NCI-H128 (cell line): ENCODE measurements around the gene FAM20C.
"Not testable (repeated sequence)": the region's sequence is repeated elsewhere in the genome, so short reads cannot be mapped to it uniquely, and the experiment has no call there.

Source experiments
- DNase-seq: peaks from one replicate; lab custom pipeline; 2025; ENCODE audit not compliant: unreplicated experiment; lab: John Stamatoyannopoulos, UW

The FAM20C gene

GRCh38 chr7:289209-289755 is 96.9 kb downstream of the FAM20C start:
- DNase-seq, result no peak

- no peak for DNase-seq
These were observed 97.6 kb downstream of the FAM20C start, which contains the start of gene FOXL3 for GRCh38 chr7:289756-290553. Gene FOXL3 (plus strand): TSS chr7:290170. CDS start chr7:290170, 0 bp downstream.

DNA sequence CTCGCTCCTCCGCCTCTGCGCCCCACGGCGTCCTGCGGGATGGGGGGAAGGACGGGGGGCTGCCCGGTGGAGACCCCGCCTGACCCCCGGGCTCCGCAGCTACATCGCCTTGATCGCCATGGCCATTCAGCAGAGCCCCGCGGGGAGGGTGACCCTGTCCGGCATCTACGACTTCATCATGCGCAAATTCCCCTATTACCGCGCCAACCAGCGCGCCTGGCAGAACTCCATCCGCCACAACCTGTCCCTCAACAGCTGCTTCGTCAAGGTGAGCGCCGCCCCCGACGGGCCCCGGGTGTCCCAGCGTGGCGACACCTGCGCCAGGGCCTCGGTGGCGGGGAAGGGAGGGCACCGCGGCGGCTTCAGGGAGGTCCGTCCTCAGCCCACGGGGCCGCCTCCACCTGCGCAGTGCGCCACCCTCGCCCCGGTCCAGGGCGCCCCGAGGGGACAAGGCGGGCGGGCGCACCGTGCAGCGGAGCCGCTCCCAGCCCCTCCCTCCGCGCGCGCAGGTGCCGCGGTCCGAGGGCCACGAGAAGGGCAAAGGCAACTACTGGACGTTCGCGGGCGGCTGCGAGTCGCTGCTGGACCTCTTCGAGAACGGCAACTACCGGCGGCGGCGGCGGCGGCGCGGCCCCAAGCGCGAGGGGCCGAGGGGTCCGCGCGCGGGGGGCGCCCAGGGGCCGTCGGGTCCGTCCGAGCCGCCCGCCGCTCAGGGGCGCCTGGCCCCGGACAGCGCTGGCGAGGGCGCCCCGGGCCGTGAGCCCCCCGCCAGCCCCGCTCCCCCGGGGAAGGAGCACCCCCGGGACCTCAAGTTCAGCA is 98.4 kb downstream of the FAM20C start:
- DNase-seq, result no peak

- no peak for DNase-seq
These were observed 99.2 kb downstream of the FAM20C start for GRCh38 chr7:291373-292092.

GRCh38 chr7:292226-292625 is 99.9 kb downstream of the FAM20C start:
- DNase-seq, result no peak

GRCh38 chr7:292826-293225 is 100.5 kb downstream of the FAM20C start:
- no peak for DNase-seq

DNA sequence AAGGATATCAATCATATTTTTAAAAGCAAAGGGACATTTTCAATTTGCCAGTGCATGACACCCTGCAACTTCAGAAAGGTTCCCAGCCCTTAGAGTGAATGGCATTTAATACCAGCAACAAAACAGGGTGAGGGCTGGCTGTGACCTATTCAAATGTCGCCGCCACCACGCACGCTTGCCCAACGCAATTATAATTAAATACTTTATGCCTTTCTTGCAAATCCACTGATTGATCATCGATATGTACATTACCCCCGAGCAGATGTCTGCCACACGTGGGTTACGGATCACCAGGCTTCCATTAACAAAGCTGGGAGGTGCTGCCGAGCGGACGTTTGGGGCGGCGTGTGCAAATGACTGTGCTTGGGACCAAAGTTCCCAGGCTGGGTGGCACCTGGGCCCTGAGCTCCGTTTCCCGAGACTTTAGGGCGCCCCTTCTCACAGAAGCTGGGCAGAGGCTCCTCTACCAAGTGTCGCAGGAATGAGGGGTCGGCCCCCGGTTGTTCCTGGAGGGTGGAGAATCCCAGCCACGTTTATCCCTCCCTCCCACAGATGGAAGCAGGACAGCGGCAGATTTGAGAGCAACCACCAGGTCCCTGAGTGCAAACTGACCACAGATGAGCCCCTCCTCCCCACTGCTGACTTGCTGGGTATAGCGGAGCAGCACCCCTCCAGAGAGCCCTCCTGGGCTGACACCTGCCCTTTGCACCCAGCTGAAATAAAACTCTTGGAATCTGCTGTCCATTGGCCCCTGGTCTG is 101.5 kb downstream of the FAM20C start:
- DNase-seq, result no peak

- no peak for DNase-seq
These were observed 102.2 kb downstream of the FAM20C start for GRCh38 chr7:294440-295154.

- no peak for DNase-seq
These were observed 103.1 kb downstream of the FAM20C start for GRCh38 chr7:295155-296154.

DNA sequence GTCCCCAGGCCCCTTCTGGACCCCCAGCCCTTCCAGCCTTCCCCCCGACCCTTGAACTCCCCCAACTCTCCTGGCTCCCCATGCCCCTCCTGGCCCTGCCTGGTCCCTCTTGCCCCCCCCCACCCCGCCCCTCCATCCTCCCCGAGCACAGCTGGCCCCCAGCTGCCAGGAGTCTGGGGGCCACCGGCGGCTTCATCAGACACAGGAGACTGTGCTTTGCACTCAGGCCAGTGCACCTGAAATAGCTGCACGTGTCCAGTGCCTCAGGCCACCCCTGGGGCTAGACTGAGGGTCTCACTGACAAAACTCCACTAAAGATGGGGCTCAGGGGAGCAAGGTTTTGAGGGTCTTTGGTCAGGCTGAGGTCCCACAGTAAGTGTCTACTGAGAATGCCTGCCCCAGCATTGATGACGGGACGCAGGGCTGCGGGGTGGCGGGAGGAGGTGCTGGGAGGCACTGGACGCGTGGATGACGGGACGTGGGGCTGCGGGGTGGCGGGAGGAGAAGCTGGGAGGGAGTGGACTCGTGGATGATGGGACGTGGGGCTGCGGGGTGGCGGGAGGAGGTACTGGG is 104.1 kb downstream of the FAM20C start:
- DNase-seq, result no peak

- DNase-seq, result not testable (repeated sequence)
These were observed 104.8 kb downstream of the FAM20C start for GRCh38 chr7:297141-297540.

DNA sequence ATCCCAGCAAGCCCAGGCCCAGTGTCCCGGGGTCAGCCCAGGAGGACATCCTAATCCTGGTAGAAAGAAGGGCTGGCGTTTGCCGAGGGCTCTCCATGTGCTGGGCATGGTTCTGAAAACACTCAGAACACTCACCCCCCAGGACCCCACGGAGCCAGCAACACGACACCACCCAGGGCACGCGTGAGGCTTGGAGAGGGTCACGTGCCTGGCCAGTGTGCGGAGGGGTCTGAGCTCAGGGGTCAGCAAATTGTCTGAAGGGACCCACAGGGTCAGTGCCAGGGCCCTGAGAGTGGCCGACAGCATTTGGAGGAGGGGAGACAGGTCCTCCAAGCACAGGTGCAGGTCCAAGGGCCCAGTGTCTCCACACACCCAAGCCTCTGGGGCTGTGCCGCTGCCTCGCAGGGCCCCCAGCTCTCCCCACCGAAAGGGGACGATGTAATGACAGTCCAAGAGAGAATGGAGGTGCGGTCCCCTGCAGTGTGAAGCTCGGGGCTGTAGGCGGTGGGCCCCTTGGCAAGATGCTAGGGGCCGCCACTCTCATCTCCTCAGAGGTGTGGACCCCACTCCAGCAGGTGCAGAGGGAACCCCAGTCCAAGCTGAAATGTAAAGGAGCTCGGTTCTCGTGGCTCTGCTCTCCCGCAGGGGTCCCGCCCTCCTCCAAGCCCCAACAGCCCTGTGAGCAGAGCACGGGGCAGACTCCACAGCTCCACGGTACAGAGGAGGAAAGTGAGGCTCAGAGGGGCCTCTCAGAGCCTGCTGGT is 105.4 kb downstream of the FAM20C start:
- DNase-seq, result no peak

DNA sequence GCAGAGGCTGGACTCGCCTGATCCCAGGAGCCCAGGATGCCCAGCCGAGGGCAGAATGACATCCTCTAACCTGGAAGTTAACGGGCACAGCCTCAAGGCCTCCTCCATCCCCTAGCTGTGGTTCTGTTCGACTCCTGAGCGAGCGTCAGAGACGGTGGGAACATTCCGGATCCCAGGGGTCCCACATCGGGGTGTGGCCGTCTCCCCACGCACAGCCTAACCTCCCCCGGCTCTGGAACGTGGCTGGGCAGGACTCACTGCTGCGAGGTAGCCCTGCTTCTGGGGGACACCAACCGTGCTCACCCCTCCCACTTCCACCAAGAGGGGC is 106.0 kb downstream of the FAM20C start:
- DNase-seq, result no peak

GRCh38 chr7:298743-299142 is 106.4 kb downstream of the FAM20C start:
- no peak for DNase-seq

DNA sequence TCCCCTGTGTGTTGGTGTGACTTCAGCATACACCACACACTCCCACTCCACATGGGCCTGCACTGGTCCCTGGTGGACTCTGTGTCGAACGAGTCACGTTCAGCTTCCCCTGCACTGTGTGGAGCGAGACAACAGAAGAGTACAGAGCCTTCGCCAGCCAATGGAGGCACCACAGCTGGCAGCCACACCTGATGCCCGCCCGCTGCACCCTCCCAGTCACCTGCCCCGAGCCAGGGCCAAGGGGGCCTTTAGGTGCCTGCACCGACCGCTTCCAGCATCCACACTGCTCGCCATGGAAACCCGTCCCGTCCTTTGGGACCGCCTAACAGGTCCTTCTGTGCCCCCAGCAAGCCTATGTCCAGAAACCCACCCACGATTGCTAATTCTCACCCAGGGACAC is 106.8 kb downstream of the FAM20C start:
- DNase-seq, result no peak

DNA sequence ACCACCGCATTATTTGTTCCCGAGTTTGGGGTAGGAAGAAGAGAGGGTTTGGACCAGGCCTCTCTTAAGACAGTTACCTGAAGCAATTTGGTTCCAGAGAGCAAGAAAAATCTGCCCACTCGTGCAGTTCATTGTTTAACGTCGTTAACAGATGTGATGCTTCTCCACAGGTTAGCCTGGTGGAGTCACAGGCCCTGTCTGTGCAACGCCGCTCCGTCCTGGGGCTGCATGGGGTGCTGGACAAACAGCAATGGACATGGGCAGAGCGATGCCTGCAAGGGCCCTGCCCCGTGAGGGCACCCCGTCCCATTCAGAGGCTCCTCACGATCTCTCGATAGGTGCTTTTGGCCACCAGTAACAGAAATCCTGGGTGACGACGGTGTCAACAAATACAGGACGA is 107.3 kb downstream of the FAM20C start:
- no peak for DNase-seq

- no peak for DNase-seq
These were observed 107.7 kb downstream of the FAM20C start for GRCh38 chr7:300048-300447.
